Spleen (tissue), 7 donors: ENCODE measurements around the gene CDH13.

ENCODE experiments used
- CTCF ChIP-seq, 11 experiments: fragments of 200-600 bp in 7 of 11; fragments of 450-650 bp in 4 of 11; sonication (generic) in 4 of 11; IDR thresholded peaks in 8 of 11; conservative IDR thresholded peaks in 3 of 11; 1 replicate in 7 of 11; 2 replicates in 4 of 11; pipeline versions ENCODE4 v1.4.0 to v1.8.0; 2016 to 2021; ENCODE audit warnings: antibody characterized with exemption in 11 of 11, inconsistent platforms in 4 of 11, mild to moderate bottlenecking in 1 of 11
- POLR2A ChIP-seq, 3 donors: fragments of 450-650 bp; IDR thresholded peaks; one replicate each; pipeline ENCODE4 v1.5.1; 2017; ENCODE audit warnings: antibody characterized with exemption in 3 of 3, mild to moderate bottlenecking in 1 of 3
- POLR2AphosphoS5 ChIP-seq, 3 donors: sonication (generic); formaldehyde crosslinking; IDR thresholded peaks; one replicate each; pipeline ENCODE4 v1.5.1; 2017; ENCODE audit warnings: antibody characterized with exemption in 3 of 3
- donor health status: DM: no; HTN: no; CAD: no; lungs with moderate emphysema.
- donor health status: DM: no; HTN: no; CAD: no.
- donor health status: DM: no; HTN: no; CAD: no.

GRCh38 chr16:83550183-83550569 is 923.4 kb downstream of the CDH13 start:
- no peak for TF ChIP-seq POLR2A (IDR thresholded peaks at IDR 0.05)
- TF ChIP-seq POLR2AphosphoS5 (IDR thresholded peaks at IDR 0.05), result no peak
- TF ChIP-seq CTCF (IDR thresholded peaks at IDR 0.05 in 8 of 11, conservative IDR thresholded peaks at IDR 0.05 in 3 of 11), result no peak
